Cerebellar cortex (tissue), 1 donor: ENCODE results near the gene MAP7D3.
A peak's percentile ranks its signal among the peaks of the same experiment; 100 is the strongest.
"Not testable (repeated sequence)": the region's sequence is repeated elsewhere in the genome, so short reads cannot be mapped to it uniquely, and the experiment has no call there.

Experiments
- DNase-seq: peaks from one replicate; pipeline ENCODE4 v3.0.0-alpha.2; 2015; ENCODE audit warnings: low spot score

The MAP7D3 gene

DNA sequence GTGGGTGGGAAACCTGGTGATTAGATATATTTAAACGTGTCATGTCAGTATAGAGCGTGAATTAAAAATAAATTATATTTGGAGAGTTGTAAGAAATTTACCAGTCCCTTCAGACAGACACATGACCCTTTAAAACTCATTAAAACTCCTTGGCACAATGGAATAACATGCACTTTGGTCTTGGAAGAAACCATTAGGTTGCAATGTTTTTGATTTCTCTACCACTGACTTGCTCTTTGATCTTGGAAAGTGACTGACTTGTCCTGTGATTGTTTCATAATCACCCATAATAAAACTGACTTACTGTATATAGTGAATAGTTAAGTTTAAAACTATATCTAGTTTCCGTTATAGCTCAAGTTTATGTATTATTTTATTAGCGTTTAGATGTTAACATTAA is 68.0 kb downstream of the MAP7D3 start:
- DNase-seq: no peak

DNA sequence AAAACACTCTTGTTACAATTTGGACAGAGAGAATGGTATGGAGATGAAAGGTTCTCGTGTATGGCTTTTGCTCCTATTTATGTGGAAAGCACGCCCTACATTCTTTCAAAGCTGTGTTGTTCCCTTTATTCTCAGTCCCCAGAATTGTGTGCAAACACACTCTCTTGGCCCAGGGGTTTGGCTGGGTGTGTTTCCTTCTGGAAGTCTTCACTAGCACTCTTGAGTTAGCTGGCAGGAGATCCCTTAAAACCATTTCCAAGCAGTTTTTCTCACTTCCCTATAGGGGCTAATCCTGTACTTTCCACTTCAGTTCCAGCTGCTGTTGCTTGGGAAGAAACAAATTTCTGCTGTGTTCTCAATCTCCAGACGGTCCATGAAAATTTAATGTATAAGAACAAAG is 68.8 kb downstream of the MAP7D3 start:
- DNase-seq: no peak

DNA sequence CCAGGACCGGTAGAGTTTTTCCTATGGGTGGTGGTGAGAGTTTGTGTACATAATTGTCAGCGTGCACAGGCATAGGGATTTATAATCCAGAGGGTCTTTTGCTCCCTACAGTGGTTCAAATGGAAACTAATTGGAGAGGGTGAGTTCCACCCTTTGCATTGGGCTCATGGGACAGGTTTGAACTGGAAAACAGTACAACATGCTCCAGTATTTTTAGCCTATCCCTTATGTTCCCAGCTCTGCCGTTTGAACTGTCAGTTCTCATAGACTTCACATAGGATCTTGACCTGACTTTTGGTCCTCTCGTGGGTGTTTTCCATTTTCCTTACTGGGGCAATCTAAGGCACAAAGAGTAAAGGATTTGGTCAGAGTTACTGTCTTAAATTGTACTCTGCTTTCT is 72.1 kb downstream of the MAP7D3 start:
- DNase-seq: no peak

DNA sequence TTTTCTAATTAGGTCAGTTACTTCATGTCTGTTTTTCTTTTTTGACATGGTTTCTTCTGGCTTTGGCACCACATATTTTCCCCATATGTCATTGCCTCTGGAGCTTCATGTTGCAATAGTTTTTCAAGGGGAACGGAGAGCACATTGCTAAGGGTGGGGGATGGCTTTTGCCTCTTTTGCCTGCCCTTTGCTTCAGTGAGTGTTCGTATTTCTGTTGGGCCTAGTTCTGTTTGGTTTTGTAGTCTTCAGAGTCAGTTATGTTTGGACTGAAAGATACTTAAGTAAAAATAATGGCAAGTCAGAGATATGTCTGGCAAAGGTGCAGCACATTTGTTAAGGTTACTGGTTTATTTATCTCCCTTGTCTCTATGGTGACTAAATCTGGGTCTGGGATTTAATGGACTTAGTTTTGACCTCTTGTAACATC is 74.8 kb downstream of the MAP7D3 start:
- no peak for DNase-seq

DNA sequence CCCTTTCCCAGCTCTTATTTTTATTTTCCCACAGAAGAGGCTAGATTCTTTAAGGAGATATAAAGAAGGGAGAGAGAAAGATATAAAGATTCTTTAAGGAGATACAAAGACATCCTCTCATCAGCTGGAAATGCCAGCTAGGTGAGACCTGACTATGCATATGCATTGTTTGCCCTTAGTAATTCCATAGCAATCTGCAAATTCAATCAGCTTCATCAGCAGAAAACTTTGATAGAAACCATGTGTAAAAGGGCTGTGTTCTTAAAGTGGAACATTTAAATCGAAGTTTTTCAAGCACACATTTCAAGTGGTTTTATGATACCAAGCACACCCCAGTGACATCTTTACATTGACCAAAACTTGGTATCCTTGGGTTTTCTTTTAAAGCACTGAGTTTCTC is 79.8 kb downstream of the MAP7D3 start:
- no peak for DNase-seq

DNA sequence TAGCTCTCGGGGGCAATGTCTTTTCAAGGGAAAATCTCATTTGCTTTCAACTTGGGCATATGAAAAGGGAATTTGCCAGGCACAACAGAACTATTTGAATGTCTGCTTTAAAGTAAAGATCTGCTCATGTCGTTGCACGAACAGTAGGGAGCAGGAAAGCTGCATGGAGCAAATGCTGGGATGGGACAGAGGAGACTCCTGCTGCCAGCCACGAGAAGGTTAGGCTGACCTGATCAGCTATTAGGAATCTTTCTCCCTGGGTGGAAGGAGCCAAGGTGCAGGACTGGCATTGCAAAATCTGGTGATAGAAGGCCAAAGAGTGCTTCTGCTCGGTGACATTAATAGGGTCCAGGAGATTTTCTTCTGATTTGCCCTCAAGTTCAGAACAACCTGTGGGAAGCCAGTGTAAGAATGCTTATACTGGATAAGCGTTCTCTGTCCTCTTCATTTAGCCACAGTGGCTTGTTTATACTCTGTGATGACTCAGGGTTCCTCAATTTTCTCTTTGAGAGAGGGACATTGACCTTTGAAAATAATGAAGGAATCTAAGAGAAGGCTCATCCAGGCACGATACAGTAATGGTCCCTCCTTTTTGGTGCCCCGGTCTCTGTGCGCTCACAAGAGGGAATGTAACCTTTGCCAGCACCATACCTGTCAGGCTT is 80.9 kb downstream of the MAP7D3 start:
- DNase-seq: no peak

DNA sequence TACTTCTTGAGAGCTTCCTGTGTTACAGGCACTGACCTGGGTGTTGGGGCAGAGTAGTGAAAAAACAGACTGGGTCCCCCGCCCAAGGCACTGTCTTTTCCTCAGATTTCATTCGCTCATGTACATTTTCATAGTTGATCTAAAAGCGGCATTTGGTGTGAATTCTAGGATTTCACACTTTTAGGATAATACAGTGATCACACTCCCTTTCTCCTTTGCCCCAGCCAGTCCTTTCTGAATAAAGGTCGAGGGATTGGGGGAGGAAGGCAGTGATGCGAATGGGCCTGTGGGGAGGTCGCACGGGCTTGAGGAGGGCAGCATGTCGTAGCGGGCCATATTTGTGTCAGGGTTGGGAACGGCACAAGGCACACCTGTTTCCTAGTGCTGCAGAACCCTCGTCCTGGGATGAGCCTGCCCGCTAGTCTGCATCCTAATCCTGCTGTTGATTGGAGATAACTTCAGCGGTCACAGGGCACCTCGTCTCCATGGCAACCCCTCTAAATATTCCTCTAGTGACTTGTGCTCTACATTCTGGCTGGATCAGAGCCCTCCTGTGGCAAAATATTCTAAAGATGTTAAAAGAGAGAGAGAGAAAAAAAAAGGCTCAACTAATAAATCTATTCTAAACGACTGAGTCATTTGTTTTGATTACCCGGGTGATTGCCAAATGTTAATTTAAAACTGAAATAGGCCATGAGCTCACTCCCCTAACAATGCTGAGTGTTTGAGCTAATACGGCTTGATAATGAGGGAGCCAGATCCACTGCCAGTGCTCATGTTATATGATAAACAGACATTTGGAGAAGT is 82.1 kb downstream of the MAP7D3 start:
- peak; percentile 70 for DNase-seq

DNA sequence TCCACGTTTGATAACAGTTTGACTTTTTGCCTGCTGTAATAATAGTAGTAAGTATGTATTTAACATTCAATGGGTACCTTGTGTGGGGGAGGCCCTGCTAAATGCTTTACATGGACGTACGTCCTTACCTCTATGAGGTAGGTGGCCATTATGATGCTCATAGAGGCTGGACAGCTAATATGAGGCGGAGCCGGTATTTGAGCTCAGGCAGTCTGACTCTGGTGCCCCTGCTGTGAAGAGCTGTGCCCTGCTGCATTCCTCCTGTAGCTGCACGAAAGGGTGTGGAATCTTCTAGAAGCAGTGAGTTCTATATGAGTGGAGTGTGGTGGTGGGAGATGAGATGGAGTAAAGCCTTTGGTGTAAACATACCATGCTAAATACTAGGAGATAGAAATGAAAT is 83.2 kb downstream of the MAP7D3 start:
- DNase-seq: not testable (repeated sequence)

DNA sequence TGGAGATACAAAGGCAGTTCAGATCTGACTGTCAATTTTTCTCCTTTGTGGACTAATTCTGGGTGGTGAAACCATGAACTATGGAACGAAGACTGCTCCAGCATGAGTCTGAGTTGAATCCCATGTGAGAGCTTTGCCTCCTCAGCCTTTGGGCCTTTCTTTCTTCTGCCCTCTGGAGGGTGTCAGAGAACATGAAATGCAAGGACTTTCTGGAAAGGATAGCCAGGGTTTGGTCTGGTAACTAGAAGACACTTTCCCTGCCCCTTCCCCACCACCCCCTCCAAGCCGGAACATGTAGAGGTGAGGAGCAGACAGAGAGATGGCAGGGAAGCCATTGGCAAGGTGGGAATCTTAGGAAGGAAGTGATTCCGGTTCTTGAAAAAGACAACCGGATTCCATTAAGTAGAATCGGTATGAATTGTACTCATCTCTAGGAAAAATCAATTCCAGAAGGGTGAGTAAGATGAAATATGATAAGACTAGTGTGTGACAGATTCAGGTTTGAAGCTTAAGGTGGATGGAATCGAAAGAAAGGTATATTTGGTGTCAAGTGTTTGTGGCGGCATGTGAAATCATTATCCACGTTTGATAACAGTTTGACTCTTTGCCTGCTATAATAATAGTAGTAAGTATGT is 84.9 kb downstream of the MAP7D3 start:
- no peak for DNase-seq

DNA sequence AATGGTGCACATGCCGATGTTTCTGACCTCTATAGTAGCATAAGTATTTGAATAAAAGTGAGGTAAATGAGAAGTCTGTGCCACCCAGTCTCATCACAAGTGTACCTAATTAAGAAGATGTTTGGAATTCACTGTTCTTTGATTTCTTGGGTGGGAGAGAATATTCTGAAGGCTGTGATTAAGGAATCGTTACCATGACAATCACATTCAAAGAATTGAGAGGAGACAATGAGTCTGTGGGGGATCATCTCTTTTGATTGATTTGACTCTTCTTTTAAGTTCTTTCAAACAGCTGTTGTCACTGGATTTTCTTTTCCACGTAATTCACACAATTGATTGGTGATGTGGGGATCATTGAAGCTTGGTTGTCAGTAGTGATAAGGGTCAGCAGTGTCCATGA is 85.8 kb downstream of the MAP7D3 start:
- DNase-seq: no peak

DNA sequence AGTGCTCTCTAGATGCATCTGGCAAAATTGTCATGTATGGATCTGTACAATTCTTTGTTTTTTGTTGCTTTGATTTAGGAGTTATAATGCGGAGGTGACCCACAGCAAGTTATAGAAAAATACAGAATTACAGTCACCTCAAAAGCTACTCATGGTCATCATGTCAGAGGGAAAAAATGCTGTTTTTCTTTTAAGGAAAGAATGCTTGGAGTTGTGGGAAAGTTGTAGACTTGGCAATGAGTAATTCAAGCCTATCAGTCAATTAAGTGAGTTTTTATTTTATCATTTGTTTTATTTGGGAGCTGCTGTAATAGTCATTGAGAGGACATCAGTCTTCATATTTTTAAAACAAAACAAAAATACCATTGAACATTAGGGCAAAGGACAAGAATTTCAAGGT is 87.5 kb downstream of the MAP7D3 start:
- DNase-seq: no peak
